GM18520 (cell line): ENCODE data around the gene KCNC3.
"Not testable (repeated sequence)": the region's sequence is repeated elsewhere in the genome, so short reads cannot be mapped to it uniquely, and the experiment has no call there.

Experiments used
- ATAC-seq: cut with Tn5 transposase; IDR thresholded peaks from one replicate; pipeline ENCODE4 v1.9.1; 2021; ENCODE audit not compliant: unreplicated experiment

KCNC3 gene

DNA sequence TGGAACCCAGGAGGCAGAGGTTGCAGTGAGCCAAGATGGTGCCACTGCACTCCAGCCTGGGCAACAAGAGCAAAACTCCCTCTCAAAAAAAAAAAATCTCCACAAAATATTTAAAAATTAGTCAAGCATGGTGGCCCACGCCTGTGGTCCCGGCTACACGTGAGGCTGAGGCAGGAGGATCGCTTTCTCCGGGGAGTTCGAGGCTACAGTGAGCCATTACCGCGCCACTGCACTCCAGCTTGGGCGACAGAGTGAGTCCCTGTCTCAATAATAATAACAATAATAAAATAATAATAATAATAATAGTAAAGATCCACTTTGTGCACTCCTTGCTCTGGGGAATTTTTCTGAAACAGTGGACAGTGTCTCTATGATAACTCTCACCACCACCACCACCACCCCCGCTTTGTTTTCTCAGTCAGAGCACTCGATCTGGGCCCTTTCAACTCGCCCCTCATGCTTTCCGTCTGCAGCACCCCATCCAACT lies 27.6 kb upstream of the KCNC3 start:
- ATAC-seq: no peak

DNA sequence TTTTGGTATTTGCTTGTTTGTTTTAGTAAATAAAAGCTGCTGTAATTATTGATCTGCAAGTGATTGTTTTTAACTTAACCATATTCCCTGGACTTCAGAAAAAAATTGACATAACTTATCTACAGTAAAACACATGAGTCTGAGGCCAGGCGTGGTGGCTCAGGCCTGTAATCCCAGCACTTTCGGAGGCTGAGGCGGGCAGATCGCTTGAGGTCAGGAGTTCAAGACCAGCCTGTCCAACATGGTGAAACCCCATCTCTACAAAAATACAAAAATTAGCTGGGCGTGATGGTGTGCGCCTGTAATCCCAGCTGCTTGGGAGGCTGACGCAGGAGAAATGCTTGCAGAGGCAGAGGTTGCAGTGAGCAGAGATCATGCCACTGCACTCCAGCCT lies 24.3 kb upstream of the KCNC3 start:
- not testable (repeated sequence) for ATAC-seq

- ATAC-seq: no peak
Observed at GRCh38 chr19:50352242-50352641, 23.1 kb upstream of the KCNC3 start.

- ATAC-seq: no peak
Observed at GRCh38 chr19:50349277-50350057, 20.3 kb upstream of the KCNC3 start.

DNA sequence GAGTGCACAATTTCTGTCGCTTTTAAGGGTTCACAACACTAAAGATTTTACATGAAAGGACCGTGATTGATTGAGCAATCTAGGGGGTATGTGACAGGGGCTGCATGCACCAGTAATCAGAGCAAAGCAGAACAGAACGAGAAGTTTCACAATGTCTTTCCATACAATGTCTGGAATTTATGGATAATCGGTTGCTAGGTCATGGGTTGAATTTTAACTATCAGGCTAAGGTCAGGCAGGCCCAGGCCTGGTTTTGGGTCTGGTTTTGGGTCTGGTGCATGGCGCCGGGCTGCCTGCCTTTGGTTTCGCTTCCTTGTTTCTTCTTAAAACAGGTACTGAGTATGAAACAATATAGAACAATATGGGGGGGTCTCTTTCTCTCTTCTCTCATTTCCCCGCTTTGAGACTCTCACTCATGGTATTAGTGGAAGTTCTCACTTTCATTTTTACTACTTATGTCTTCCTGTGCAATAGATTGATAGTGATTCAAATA lies 18.0 kb upstream of the KCNC3 start:
- peak; percentile 46 for ATAC-seq

- ATAC-seq: peak; percentile 29
Observed at GRCh38 chr19:50344661-50345318, 15.6 kb upstream of the KCNC3 start.

GRCh38 chr19:50341091-50341564 lies 12.0 kb upstream of the KCNC3 start:
- ATAC-seq: peak; percentile 62

DNA sequence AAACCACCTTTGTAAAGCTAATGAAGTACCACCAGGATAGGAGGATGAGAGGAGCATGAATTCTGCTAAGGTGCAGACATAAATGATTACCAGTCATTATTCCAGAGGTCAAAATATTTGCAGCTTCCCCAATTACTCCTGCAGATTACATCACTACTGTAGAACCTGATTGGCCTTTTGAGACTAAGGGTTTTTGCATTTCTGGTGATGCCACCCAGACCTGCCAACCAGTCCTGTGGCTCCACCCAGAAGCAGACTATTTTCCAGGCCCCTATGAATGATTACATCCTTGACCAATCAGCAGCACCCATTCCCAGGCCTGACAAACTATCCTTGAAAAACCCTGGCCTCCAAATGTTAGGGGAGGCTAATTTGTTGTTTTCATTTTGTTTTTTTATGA lies 11.2 kb upstream of the KCNC3 start:
- ATAC-seq: no peak

DNA sequence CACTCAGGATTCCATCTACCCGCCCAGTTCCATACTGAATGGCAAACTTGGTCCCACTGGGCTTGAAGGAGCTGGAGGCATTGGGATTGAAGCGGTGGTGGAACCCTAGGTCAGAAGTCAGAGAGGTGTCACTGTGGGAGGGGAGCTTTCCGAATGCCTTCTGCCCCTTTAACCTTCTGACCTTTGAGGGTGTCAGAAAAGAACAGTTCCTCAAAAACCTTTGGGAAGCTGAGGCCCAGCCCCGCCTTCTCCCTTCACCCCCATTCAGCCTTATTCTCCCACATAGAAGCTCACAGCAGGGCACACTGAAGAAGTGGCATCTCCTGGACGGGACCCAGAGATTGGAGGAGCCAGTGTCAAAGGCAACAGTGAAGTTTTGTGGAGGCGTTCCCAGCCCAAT lies 7.9 kb upstream of the KCNC3 start:
- not testable (repeated sequence) for ATAC-seq

DNA sequence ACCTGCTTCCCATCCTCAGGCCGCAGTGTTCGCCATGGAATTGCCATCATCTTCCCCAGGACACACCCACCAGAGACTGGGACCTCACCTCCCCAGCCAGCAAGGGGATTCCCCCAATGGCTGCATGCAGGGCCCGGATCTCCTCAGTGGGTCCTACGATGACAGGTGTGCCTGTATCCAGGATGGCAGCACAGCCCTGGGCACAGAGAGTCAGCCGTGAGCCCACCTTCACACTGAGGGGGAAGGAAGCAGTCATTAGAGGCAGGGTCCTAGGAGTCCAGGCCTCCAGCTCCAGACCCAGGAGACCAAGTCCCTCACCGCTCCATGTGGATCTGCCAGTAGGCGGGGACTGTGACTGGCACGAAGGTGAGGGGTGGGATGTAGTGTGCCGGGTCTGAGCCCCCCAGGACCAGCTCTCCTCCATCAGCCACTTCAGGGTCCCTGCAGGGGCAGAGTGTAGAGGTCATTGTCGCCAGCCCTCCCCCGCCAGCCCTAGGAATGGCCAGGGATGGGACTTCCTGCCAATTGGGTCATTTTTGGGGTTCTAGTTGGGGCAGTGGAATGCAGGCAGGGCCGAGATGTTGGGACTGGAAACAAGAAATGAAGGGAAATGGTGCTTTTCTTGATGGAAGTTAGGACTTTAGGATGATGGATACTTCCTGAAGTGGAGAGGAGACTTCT lies 5.7 kb upstream of the KCNC3 start:
- ATAC-seq: no peak

DNA sequence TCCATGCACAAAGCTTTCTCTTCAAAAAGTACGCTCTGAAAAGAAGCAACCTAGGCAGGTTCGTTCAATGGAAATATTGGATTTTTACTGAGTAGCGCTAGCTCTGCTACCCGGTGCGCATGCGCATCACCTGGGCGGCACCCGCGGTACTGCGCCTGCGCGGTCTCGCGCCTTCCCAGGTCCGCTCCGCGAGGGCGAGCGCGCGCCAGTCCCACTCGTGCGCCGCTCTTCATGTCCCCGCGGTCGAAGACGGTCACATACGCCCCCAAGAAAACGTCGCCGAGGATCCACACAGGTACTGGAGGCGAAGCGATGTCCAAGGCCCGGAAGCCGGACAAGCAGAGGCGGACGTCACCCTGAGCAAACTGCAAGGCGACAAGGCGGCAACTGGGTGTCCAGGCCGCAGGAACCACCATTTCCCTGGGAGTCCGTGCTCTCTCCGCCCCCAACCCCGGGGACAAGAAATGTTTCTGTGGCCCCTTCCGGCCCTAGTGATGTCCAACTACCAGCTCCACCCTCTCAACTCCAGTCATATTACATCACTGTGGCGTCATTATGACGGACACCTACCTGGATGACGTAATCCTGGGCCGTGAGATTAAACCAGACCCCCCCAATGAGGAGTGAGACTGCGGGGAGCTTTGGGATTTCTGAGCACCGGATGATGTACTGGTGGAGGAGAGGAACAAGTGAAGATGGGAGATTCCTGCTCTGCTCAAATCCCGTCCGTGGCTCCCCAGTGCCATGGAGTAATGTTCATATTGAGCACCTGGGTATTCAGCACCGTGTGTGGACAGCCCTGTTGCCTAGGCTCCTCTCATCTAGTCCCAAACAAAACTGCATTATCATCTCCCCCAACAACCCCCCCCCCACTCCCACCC lies 4.8 kb upstream of the KCNC3 start:
- peak; percentile 18 for ATAC-seq

DNA sequence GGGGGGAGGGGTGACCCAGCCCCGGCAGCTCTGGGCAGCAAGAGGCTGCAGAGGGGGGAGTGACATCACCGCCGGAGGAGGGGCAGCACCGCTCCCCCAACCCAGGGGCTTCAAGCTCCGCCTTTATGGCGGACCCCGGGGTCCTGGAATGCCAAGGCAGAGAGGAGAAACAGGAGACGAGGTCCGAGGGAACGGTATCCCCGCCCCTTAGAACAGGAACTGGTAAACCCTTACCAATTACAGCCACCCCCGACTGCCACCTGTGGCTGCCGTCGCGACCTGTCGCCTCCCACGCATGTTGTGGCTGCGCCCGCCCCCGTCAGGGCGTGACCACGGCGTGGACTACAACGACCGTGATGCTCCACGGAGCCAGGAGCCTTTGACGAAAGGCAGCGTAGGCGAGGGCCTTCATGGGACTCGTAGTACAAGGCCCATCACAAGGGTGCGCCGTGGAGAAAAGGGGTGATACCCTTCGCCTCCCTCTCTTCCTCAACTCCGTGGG lies 4.1 kb upstream of the KCNC3 start:
- ATAC-seq: peak; percentile 52

DNA sequence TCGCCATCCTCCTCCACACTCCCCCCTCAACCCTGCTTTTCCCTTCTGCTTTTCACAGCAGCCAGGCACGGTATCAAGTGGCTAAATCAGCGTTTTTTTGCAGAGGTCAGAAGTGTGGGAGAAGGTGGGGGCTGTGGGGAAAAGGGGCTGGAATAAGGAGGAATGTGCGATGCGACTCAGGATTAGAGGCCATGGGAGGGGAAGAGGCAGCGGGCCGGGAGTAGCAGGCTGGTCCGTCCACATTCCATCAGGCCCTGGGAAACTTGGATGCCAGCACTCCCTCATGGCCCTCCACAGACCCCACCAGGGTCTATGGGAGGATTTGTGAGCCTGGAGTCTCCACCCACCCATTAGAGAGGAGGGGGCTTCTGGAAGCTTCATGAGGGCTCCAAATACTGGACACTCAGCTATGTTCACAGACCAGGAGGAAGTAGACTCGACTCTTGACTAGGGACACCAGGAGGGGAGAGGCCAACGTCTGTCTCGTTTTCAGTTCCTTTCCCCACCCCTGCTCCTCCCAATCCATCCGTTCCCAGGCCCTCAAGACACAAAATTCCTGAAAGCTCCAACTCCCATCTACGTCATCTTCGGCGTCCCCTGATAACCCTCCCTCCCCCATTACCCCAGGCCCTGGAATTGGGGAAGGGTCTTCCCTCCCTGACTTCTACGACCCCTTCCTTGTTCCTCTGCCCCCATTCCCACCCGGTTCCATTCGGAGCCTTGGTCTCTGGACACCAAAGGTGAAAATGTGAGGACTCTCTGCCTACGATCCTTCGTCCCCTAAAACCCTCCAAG lies 3.3 kb upstream of the KCNC3 start:
- ATAC-seq: no peak

GRCh38 chr19:50331994-50332243 lies 2.7 kb upstream of the KCNC3 start:
- ATAC-seq: no peak

DNA sequence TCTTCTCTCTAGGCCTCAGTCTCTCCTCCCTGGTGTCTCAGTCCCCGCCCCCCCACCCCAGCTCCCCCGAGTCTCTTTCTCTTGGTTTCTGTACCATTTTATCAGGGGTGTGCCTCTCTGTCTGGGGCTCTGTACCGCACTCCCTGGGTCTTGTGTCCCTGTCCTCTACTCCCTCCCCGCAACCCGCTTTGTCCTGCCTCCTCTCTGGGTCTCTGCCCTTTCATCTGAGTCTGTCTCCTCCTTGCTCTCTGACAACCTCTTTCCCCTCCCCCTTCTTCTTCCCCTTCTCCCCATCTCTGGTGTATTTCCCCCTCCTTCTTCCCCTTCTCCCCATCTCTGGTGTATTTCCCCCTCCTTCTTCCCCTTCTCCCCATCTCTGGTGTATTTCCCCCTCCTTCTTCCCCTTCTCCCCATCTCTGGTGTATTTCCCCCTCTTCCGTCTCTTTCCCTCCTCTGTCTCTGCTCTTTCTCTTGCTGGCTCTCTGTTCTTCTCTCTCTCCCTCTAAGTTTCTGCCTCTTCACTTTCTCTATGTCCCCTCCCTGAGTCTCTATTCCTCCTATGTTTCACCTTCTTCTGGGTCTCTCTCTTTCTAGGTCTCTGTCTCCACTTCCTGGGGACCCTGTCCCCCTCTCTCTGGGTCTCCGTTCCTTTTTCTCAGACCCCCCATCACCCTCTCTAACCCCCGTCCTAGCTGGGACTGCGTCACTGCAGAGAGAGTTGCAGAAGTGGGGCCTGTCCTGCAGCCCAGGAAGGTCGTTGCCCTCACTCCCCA lies 2.2 kb upstream of the KCNC3 start:
- ATAC-seq: no peak

DNA sequence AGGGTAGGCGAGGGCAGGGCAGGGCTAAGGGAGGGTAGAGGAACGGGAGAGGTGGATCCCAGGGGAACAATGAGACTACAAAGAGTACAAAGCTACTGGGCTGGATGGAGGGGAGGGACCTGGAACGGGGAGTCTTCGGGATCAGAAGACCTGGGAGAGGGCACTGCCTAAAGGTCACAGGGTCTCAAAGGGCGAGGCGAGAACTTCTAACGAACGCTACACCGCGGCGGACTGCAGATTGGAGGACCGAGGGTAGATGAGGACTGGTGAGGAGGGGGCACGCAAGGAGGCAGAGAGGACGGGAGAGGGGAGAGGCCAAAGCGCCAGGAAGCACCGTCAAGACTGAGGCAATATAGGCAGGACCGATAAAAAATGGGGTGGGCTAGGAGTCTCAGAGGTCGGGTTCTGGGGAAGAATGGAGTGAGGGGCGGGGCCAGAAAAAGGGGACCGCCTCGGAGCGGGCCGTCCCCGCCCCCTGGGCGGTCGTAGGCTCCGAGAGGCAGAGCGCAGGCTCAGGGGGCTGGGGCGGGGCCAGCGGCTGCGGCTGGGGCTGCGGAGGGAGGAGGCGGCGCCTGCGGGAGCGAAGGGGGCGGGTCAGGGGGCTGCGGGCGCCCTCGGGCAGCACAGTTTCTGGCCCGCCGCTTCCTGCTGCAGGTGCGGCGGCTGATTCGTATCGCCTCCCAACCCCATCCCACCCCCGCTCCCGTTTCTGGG lies 1.3 kb upstream of the KCNC3 start:
- ATAC-seq: no peak

GRCh38 chr19:50329926-50330294 lies 733 bp upstream of the KCNC3 start:
- not testable (repeated sequence) for ATAC-seq

GRCh38 chr19:50328873-50329145 lies 368 bp downstream of the KCNC3 start:
- peak; percentile 7 for ATAC-seq
